CD14-positive monocyte (primary cell): Measurements from ENCODE around the gene SCN2A. TPM values are rescaled to one million over a fixed set of nuclear protein-coding genes. Genes with fewer than 3 reads are reported as not detected.

Experiments used
- DNase-seq, 3 donors: peaks; one replicate each; pipeline ENCODE4 v3.0.0-alpha.2; 2011 to 2022
- H2AFZ ChIP-seq: 2 replicates; pipeline ENCODE4 v1.6.0; 2012; ENCODE audit warnings: mild to moderate bottlenecking, low read depth, low read length, inconsistent platforms; ENCODE audit not compliant: insufficient read depth, poor library complexity, severe bottlenecking
- H3K27ac ChIP-seq, 2 donors: 1 replicate in 1 of 2; 2 replicates in 1 of 2; pipeline ENCODE4 v1.5.1; 2012 to 2013; ENCODE audit warnings: low read length in 2 of 2, control low read depth in 1 of 2, inconsistent platforms in 1 of 2, low read depth in 1 of 2, mild to moderate bottlenecking in 1 of 2
- H3K27me3 ChIP-seq, 2 donors: one replicate each; pipeline versions ENCODE4 v1.6.0 to v1.6.1; 2011 to 2013; ENCODE audit warnings: low read length in 2 of 2; ENCODE audit not compliant: control insufficient read depth in 2 of 2, insufficient read depth in 2 of 2
- H3K36me3 ChIP-seq, 2 donors: replicated peaks in 1 of 2; 1 replicate in 1 of 2; 2 replicates in 1 of 2; pipeline versions ENCODE4 v1.5.1 to v1.6.1; 2012 to 2013; ENCODE audit warnings: low read length in 2 of 2, control low read depth in 1 of 2, inconsistent platforms in 1 of 2, mild to moderate bottlenecking in 1 of 2; ENCODE audit not compliant: insufficient read depth in 2 of 2, control insufficient read depth in 1 of 2
- H3K4me1 ChIP-seq, 2 donors: 1 replicate in 1 of 2; 2 replicates in 1 of 2; pipeline versions ENCODE4 v1.5.1 to v1.6.1; 2012 to 2013; ENCODE audit warnings: low read length in 2 of 2, control low read depth in 1 of 2, inconsistent platforms in 1 of 2, mild to moderate bottlenecking in 1 of 2, moderate library complexity in 1 of 2; ENCODE audit not compliant: insufficient read depth in 2 of 2, control insufficient read depth in 1 of 2
- H3K4me2 ChIP-seq: replicated peaks from 2 replicates; pipeline ENCODE3; 2012; ENCODE audit warnings: low read length, moderate library complexity, mild to moderate bottlenecking; ENCODE audit not compliant: poor library complexity, severe bottlenecking; ENCODE audit errors: extremely low read depth
- H3K4me3 ChIP-seq, 3 experiments: fragments of 200-600 bp in 1 of 3; sonication (generic) in 1 of 3; replicated peaks in 1 of 3; 1 replicate in 2 of 3; 2 replicates in 1 of 3; pipeline ENCODE4 v1.5.1; 2011 to 2013; ENCODE audit warnings: low read length in 3 of 3, mild to moderate bottlenecking in 3 of 3, control low read depth in 2 of 3, low read depth in 2 of 3, inconsistent platforms in 1 of 3, moderate library complexity in 1 of 3
- H3K79me2 ChIP-seq: 2 replicates; pipeline ENCODE4 v1.6.0; 2012; ENCODE audit warnings: mild to moderate bottlenecking, control low read depth, inconsistent platforms, low read length, moderate library complexity; ENCODE audit not compliant: insufficient read depth
- H3K9ac ChIP-seq: 2 replicates; pipeline ENCODE4 v1.6.0; 2017; ENCODE audit warnings: low read length, mild to moderate bottlenecking; ENCODE audit not compliant: insufficient read depth, poor library complexity, severe bottlenecking
- H3K9me3 ChIP-seq, 2 donors: replicated peaks in 1 of 2; 1 replicate in 1 of 2; 2 replicates in 1 of 2; pipeline versions ENCODE4 v1.5.1 to v1.6.1; 2012 to 2013; ENCODE audit warnings: low read length in 2 of 2, control low read depth in 1 of 2; ENCODE audit not compliant: control insufficient read depth in 1 of 2, insufficient read depth in 1 of 2
- H4K20me1 ChIP-seq: 2 replicates; pipeline ENCODE4 v1.6.0; 2012; ENCODE audit warnings: mild to moderate bottlenecking, low read length, control low read depth, moderate library complexity; ENCODE audit not compliant: insufficient read depth
- H3K27ac Mint-ChIP-seq, 7 donors: one replicate each; pipeline ENCODE4 v1.8.0; 2020; ENCODE audit warnings: mild to moderate bottlenecking in 7 of 7, mixed read lengths in 7 of 7, moderate library complexity in 6 of 7, inconsistent platforms in 2 of 7
- H3K27me3 Mint-ChIP-seq, 3 donors: one replicate each; pipeline ENCODE4 v1.8.0; 2021 to 2022; ENCODE audit warnings: low read depth in 3 of 3, mild to moderate bottlenecking in 3 of 3, mixed read lengths in 3 of 3, moderate library complexity in 3 of 3, inconsistent platforms in 1 of 3
- H3K36me3 Mint-ChIP-seq, 2 donors: one replicate each; pipeline ENCODE4 v1.8.0; 2020; ENCODE audit warnings: mixed read lengths in 2 of 2, inconsistent platforms in 1 of 2, mild to moderate bottlenecking in 1 of 2
- H3K4me1 Mint-ChIP-seq: one replicate; pipeline ENCODE4 v1.8.0; 2020; ENCODE audit warnings: mild to moderate bottlenecking, mixed read lengths
- H3K4me3 Mint-ChIP-seq, 2 donors: one replicate each; pipeline ENCODE4 v1.8.0; 2020; ENCODE audit warnings: mild to moderate bottlenecking in 2 of 2, mixed read lengths in 2 of 2, moderate library complexity in 1 of 2
- H3K9me3 Mint-ChIP-seq, 7 donors: one replicate each; pipeline ENCODE4 v1.8.0; 2020 to 2022; ENCODE audit warnings: mixed read lengths in 7 of 7, mild to moderate bottlenecking in 6 of 7, moderate library complexity in 6 of 7, inconsistent platforms in 2 of 7
- WGBS: methylation state at CpG from one replicate; pipeline ENCODE4 v1.1.5; 2013; ENCODE audit warnings: missing lambda C conversion rate; ENCODE audit not compliant: insufficient coverage; 5-methylcytosine and 5-hydroxymethylcytosine counted together
- intact Hi-C, 2 donors: fragments of 100-400 bp; cut with micrococcal nuclease; formaldehyde crosslinking; loops; one replicate each; pipeline versions ENCODE4 v1.15.0 to v1.15.1; 2023
- polyA plus RNA-seq, 3 donors: library from polyadenylated mRNA; depleted of rRNA in 1 of 3; unstranded in 2 of 3; stranded (reverse) in 1 of 3; fragments of 300-500 nt in 2 of 3; fragments of >200 nt in 1 of 3; fragmentation: Illumina TruSeq in 2 of 3; gene quantifications; 1 replicate in 2 of 3; 2 replicates in 1 of 3; pipeline ENCODE4 v1.2.3, GENCODE V29; 2012 to 2021
- TF ChIP-seq, protein P1 (sequence below): fragments of 200-600 bp; IDR thresholded peaks from one replicate; pipeline ENCODE4 v1.8.0; 2022; ENCODE audit warnings: antibody characterized with exemption, mild to moderate bottlenecking

SCN2A gene
- polyA plus RNA-seq, 3 donors: not detected

- no peaks in the 10 kb centered on the region for H3K4me1 ChIP-seq
- Mint-ChIP-seq H3K27ac (no peak overlapping the region), H3K27me3 (no peaks in the 10 kb centered on the region), H3K9me3 (no peaks in the 10 kb centered on the region), H3K4me3 (no peak overlapping the region), H3K36me3 (no peaks in the 10 kb centered on the region), H3K4me1 (no peaks in the 10 kb centered on the region)
- no peaks in the 10 kb centered on the region for H3K79me2 ChIP-seq
- H4K20me1 ChIP-seq: no peaks in the 10 kb centered on the region
- no peak overlapping the region for H3K4me3 ChIP-seq
- no peak overlapping the region for H3K9ac ChIP-seq
- H3K36me3 ChIP-seq: no peaks in the 10 kb centered on the region
- H3K9me3 ChIP-seq: no peaks in the 10 kb centered on the region
- no peak for DNase-seq
- WGBS: no CpG with 5 or more reads among the region's 1 CpG
- no peaks in the 10 kb centered on the region for H3K27me3 ChIP-seq
- no peak overlapping the region for H3K27ac ChIP-seq
- TF ChIP-seq, protein P1, sequence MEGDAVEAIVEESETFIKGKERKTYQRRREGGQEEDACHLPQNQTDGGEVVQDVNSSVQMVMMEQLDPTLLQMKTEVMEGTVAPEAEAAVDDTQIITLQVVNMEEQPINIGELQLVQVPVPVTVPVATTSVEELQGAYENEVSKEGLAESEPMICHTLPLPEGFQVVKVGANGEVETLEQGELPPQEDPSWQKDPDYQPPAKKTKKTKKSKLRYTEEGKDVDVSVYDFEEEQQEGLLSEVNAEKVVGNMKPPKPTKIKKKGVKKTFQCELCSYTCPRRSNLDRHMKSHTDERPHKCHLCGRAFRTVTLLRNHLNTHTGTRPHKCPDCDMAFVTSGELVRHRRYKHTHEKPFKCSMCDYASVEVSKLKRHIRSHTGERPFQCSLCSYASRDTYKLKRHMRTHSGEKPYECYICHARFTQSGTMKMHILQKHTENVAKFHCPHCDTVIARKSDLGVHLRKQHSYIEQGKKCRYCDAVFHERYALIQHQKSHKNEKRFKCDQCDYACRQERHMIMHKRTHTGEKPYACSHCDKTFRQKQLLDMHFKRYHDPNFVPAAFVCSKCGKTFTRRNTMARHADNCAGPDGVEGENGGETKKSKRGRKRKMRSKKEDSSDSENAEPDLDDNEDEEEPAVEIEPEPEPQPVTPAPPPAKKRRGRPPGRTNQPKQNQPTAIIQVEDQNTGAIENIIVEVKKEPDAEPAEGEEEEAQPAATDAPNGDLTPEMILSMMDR: no peak
- no peak overlapping the region for H2AFZ ChIP-seq
- H3K4me2 ChIP-seq: no peak overlapping the region
- intact Hi-C loops: no loop called here
Observed at GRCh38 chr2:165435611-165436010, 196.4 kb downstream of the SCN2A start.

DNA sequence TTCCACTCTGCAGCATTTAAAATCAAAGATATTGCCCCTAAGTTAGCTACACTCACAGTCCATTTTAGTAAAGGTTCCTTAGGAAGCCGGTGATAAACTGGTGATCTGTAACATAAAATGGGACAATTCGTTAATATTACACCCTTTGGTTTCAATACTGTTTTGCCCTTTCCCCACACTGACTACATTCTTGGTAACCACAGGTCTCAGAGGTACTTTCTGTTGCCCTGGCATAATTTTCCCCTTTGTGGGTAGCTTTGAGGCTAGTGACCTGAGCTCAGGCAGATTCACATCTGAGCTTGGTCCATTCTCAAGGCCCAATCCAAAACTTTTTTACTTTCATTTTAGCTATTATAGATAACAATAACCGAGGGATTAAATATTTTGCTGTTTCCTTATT, 197.3 kb downstream of the SCN2A start:
- no peaks in the 10 kb centered on the region for H3K27me3 Mint-ChIP-seq
- H3K27ac Mint-ChIP-seq: no peak overlapping the region
- no peaks in the 10 kb centered on the region for H3K9me3 Mint-ChIP-seq
- H3K4me3 Mint-ChIP-seq: no peak overlapping the region
- Histone ChIP-seq H3K9me3 (no peaks in the 10 kb centered on the region), H3K4me1 (no peaks in the 10 kb centered on the region), H3K9ac (no peak overlapping the region), H3K36me3 (no peaks in the 10 kb centered on the region), H3K27me3 (no peaks in the 10 kb centered on the region), H3K79me2 (no peaks in the 10 kb centered on the region), H4K20me1 (no peaks in the 10 kb centered on the region), H2AFZ (no peak overlapping the region), H3K4me2 (no peak overlapping the region), H3K4me3 (no peak overlapping the region), H3K27ac (no peak overlapping the region)
- TF ChIP-seq, protein P1: no peak
- H3K4me1 Mint-ChIP-seq: no peaks in the 10 kb centered on the region
- intact Hi-C loops: no loop called here
- no peak for DNase-seq
- no CpG with 5 or more reads among the region's 3 CpGs for WGBS
- H3K36me3 Mint-ChIP-seq: no peaks in the 10 kb centered on the region
